Measurements from ENCODE around the gene TRIP12. TPM values are rescaled to one million over a fixed set of nuclear protein-coding genes. Genes with fewer than 3 reads are reported as not detected.
"Not testable (repeated sequence)": the region's sequence is repeated elsewhere in the genome, so short reads cannot be mapped to it uniquely, and the experiment has no call there.

Gene TRIP12
- total and polyA plus RNA-seq, 2 experiments from 2014 or later = 21.5 to 133 TPM

- TF ChIP-seq REST (IDR thresholded peaks at IDR 0.05; ENCODE audit: unreplicated experiment) (no peak), ZNF331 (CRISPR knock-in tag; IDR thresholded peaks at IDR 0.05; ENCODE audit: low read depth) (no peak), ETS1 (IDR thresholded peaks at IDR 0.05) (no peak), NANOG (IDR thresholded peaks at IDR 0.05; ENCODE audit: borderline replicate concordance) (no peak), CTCF (conservative IDR thresholded peaks at IDR 0.05; ENCODE audit: low read depth in 2 of 2) (no peak), CREB1 (CRISPR knock-in tag; IDR thresholded peaks at IDR 0.05; ENCODE audit: low read depth) (no peak), POLR2AphosphoS5 (IDR thresholded peaks at IDR 0.05; ENCODE audit: low read depth) (no peak), STAT1 (IDR thresholded peaks at IDR 0.05; ENCODE audit: unreplicated experiment) (no peak), EZH2 (IDR thresholded peaks at IDR 0.05; ENCODE audit: low read depth, unreplicated experiment) (no peak)
Measured at GRCh38 chr2:229725716-229726574, 195.9 kb downstream of the TRIP12 start (continued).

GRCh38 chr2:229723192-229723591 lies 198.6 kb downstream of the TRIP12 start:
- DNase-seq (ENCODE audit: low spot score); H3K4me3 ChIP-seq; H2AFZ ChIP-seq; H3K4me1 ChIP-seq (ENCODE audit: insufficient read depth); H3K27me3 ChIP-seq (ENCODE audit: insufficient read depth); ATAC-seq; H4K20me1 ChIP-seq (replicated peaks; ENCODE audit: insufficient read depth); H3K4me3 Mint-ChIP-seq; H3K4me1 Mint-ChIP-seq; H3F3A ChIP-seq (replicated peaks; ENCODE audit: low read depth); H3K36me3 ChIP-seq (ENCODE audit: insufficient read depth); H3K27ac Mint-ChIP-seq; H3K27me3 Mint-ChIP-seq (ENCODE audit: insufficient read depth, low read depth, poor library complexity); H3K9me3 Mint-ChIP-seq; H3K4me2 ChIP-seq; H3K27ac ChIP-seq (ENCODE audit: low read depth); H3K9me2 ChIP-seq (ENCODE audit: insufficient read depth); H3K36me3 Mint-ChIP-seq (ENCODE audit: low read depth); H3K79me2 ChIP-seq (replicated peaks; ENCODE audit: insufficient read depth): not testable (repeated sequence)

All from GM23338 (cell line).